ENCODE data around the gene COX7B2. TPM values are rescaled to one million over a fixed set of nuclear protein-coding genes. Genes with fewer than 3 reads are reported as not detected.

The COX7B2 gene
- total RNA-seq, 3 donors from 2014 or later = not detected

DNA sequence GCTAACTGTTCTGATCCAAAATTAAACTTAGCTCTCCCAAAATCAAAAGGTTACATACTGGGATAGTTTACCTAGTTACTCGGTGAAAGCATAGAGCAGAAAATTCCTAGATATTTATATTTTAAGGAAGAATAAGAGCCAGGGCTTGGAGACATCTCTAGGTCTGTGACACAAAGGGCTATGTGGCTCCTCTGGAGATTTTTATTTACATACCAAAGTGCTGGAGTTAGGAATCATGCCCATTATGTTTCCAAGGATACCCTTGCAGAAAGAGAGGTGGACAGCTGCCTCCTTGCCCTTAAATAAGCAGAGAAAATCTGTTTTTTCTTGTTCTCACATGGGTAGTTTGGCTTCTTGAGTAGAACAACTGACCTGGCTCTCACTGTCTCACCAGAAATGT, 9.0 kb downstream of the COX7B2 start:
- no peak for TF ChIP-seq POLR2A (IDR thresholded peaks at IDR 0.05)
- TF ChIP-seq, protein P1, sequence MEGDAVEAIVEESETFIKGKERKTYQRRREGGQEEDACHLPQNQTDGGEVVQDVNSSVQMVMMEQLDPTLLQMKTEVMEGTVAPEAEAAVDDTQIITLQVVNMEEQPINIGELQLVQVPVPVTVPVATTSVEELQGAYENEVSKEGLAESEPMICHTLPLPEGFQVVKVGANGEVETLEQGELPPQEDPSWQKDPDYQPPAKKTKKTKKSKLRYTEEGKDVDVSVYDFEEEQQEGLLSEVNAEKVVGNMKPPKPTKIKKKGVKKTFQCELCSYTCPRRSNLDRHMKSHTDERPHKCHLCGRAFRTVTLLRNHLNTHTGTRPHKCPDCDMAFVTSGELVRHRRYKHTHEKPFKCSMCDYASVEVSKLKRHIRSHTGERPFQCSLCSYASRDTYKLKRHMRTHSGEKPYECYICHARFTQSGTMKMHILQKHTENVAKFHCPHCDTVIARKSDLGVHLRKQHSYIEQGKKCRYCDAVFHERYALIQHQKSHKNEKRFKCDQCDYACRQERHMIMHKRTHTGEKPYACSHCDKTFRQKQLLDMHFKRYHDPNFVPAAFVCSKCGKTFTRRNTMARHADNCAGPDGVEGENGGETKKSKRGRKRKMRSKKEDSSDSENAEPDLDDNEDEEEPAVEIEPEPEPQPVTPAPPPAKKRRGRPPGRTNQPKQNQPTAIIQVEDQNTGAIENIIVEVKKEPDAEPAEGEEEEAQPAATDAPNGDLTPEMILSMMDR (IDR thresholded peaks at IDR 0.05) = no peak
- no peak for TF ChIP-seq POLR2AphosphoS5 (IDR thresholded peaks at IDR 0.05)
- Histone ChIP-seq H3K4me3 (no peak overlapping the region), H3K27ac (no peak overlapping the region), H3K9me3 (no peaks in the 10 kb centered on the region), H3K36me3 (no peaks in the 10 kb centered on the region), H3K27me3 (no peaks in the 10 kb centered on the region), H3K4me1 (no peaks in the 10 kb centered on the region)
- intact Hi-C loops (cut with DNase I; ENCODE audit: low total_unique reads) = no loop called here
- no peak for DNase-seq (ENCODE audit: low spot score in 2 of 2)

DNA sequence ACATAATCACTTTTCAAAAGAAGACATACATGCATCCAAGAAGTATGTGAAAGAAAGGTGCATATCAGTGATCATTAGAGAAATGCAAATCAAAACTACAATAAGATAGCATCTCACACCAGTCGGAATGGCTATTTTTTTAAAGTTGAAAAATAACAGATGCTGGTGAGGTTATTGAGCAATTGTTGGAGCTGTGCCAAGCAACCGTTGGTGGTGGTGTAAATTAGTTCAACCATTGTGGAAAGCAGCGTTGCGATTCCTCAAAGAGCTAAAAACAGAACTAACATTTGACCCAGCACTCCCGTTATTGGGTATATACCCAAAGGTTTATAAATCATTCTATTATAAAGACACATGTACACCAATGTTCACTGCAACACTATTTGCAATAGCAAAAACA, 14.2 kb downstream of the COX7B2 start:
- no peak for DNase-seq (ENCODE audit: low spot score in 2 of 2)
- Histone ChIP-seq H3K4me1 (no peaks in the 10 kb centered on the region), H3K27ac (no peak overlapping the region), H3K27me3 (no peaks in the 10 kb centered on the region), H3K9me3 (no peaks in the 10 kb centered on the region), H3K36me3 (no peaks in the 10 kb centered on the region), H3K4me3 (no peak overlapping the region)
- no peak for TF ChIP-seq POLR2A (IDR thresholded peaks at IDR 0.05)
- TF ChIP-seq, protein P1 (IDR thresholded peaks at IDR 0.05) = no peak
- TF ChIP-seq POLR2AphosphoS5 (IDR thresholded peaks at IDR 0.05) = no peak
- intact Hi-C loops (cut with DNase I; ENCODE audit: low total_unique reads) = no loop called here

DNA sequence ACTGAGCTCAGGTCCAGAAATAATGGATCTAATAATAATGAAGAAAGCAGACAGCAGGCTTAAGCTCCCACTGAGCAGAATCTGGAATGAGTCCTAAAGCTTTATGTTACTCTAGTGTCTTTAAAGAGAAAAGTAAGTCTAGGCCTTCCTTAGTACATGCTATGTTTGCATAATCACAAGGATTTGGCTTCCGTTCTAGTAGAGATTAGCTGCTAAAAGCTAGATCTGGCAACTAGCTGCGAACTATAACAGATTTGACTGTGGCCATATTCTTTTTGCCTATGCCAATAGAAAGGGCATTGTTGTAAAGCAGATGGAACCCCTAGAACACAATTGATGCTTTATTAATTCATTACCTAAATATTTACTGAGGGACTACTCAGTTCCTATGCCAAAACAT, 19.0 kb downstream of the COX7B2 start:
- no peaks in the 10 kb centered on the region for H3K36me3 ChIP-seq
- no peaks in the 10 kb centered on the region for H3K4me1 ChIP-seq
- H3K27me3 ChIP-seq = no peaks in the 10 kb centered on the region
- no peak overlapping the region for H3K4me3 ChIP-seq
- no peak for TF ChIP-seq POLR2A (IDR thresholded peaks at IDR 0.05)
- TF ChIP-seq POLR2AphosphoS5 (IDR thresholded peaks at IDR 0.05) = no peak
- TF ChIP-seq, protein P1 (IDR thresholded peaks at IDR 0.05) = no peak
- H3K9me3 ChIP-seq = no peaks in the 10 kb centered on the region
- intact Hi-C loops (cut with DNase I; ENCODE audit: low total_unique reads) = no loop called here
- DNase-seq (ENCODE audit: low spot score in 2 of 2) = no peak
- H3K27ac ChIP-seq = no peak overlapping the region

DNA sequence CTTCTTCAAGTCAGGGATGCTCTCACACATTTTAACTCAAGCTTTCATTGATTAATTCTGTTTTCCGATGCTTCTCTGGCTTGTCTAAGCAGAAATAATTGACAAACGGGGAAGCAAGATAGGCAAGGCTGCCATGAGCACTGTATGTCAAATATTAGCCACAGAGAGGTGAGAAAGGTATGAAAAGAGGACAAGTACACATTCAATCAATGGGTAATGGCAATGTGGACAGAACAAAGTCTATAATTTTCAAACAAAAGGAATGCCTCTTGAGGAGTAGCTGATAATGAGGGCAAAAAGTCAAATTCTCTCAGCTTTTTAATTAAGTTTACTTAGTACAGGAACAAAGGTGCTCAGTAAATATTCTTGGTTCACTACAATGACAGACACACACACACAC, 19.6 kb downstream of the COX7B2 start:
- no peaks in the 10 kb centered on the region for H3K4me1 ChIP-seq
- no peaks in the 10 kb centered on the region for H3K27me3 ChIP-seq
- no peak for DNase-seq (ENCODE audit: low spot score in 2 of 2)
- no peaks in the 10 kb centered on the region for H3K36me3 ChIP-seq
- H3K9me3 ChIP-seq = no peaks in the 10 kb centered on the region
- intact Hi-C loops (cut with DNase I; ENCODE audit: low total_unique reads) = no loop called here
- H3K27ac ChIP-seq = no peak overlapping the region
- TF ChIP-seq POLR2AphosphoS5 (IDR thresholded peaks at IDR 0.05) = no peak
- no peak overlapping the region for H3K4me3 ChIP-seq

DNA sequence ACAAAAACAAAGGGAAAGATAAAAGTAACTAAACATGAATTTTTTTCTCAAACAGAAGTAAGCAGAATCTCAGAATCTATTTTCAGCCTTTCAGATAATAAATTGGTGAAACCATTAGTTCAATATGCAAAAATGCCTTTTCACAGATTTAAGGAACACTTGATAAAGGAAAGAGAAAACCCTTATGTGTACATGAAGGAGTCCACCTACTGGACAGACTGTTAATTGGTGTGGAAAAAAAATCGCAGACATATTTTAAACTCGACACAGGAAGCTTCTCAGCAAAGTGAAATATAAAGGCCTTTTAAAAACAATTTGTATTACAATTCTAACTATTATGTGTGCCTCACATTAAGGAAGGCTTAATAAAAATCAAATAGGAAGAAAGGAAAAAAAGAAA, 22.3 kb downstream of the COX7B2 start:
- Histone ChIP-seq H3K4me1 (no peaks in the 10 kb centered on the region), H3K4me3 (no peak overlapping the region), H3K27ac (no peak overlapping the region), H3K9me3 (no peaks in the 10 kb centered on the region), H3K36me3 (no peaks in the 10 kb centered on the region), H3K27me3 (no peaks in the 10 kb centered on the region)
- TF ChIP-seq, protein P1 (IDR thresholded peaks at IDR 0.05) = no peak
- TF ChIP-seq POLR2A (IDR thresholded peaks at IDR 0.05) (no peak), POLR2AphosphoS5 (IDR thresholded peaks at IDR 0.05) (no peak)
- no peak for DNase-seq (ENCODE audit: low spot score in 2 of 2)
- intact Hi-C loops (cut with DNase I; ENCODE audit: low total_unique reads) = no loop called here

DNA sequence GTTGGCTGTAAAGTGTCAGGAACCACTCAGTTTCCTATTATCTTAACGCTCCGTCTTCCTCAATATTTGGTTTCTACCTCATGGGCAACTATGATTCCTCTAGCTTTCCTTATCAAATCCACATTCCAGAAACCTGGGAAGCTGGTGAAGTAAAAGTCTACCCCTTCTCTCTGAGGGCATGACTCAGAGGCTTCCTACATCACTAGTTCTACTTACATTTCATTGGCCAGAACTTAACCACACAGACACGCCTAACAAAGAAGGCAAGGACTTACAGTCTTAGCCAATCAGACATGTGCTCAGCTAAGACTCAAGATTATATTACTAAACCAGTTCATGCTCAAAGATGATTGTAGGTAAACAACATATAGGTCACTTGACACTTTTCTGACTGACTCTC, 30.4 kb downstream of the COX7B2 start:
- H3K4me3 ChIP-seq = no peak overlapping the region
- no peaks in the 10 kb centered on the region for H3K36me3 ChIP-seq
- intact Hi-C loops (cut with DNase I; ENCODE audit: low total_unique reads) = no loop called here
- TF ChIP-seq POLR2A (IDR thresholded peaks at IDR 0.05) = no peak
- TF ChIP-seq, protein P1 (IDR thresholded peaks at IDR 0.05) = no peak
- TF ChIP-seq POLR2AphosphoS5 (IDR thresholded peaks at IDR 0.05) = no peak
- H3K9me3 ChIP-seq = no peaks in the 10 kb centered on the region
- no peaks in the 10 kb centered on the region for H3K4me1 ChIP-seq
- no peak overlapping the region for H3K27ac ChIP-seq
- no peaks in the 10 kb centered on the region for H3K27me3 ChIP-seq
- no peak for DNase-seq (ENCODE audit: low spot score in 2 of 2)

Data from breast epithelium (tissue), 4 donors.